Hepatocyte (in vitro differentiated cells): ENCODE measurements around the gene ENO4. TPM values are rescaled to one million over a fixed set of nuclear protein-coding genes. Genes with fewer than 3 reads are reported as not detected.

ENCODE experiments used
- DNase-seq: peaks from one replicate; pipeline ENCODE4 v3.0.0-alpha.2; 2016; ENCODE audit warnings: low spot score
- H2AFZ ChIP-seq: fragments of 200-600 bp; sonication (generic); 2 replicates; pipeline ENCODE4 v1.6.0; 2016; ENCODE audit warnings: antibody characterized with exemption, mild to moderate bottlenecking
- H3K27ac ChIP-seq: fragments of 200-600 bp; sonication (generic); 2 replicates; pipeline ENCODE4 v1.5.1; 2016; ENCODE audit warnings: mild to moderate bottlenecking
- H3K27me3 ChIP-seq: fragments of 200-600 bp; sonication (generic); 2 replicates; pipeline ENCODE4 v1.6.1; 2016
- H3K36me3 ChIP-seq: fragments of 200-600 bp; sonication (generic); replicated peaks from 2 replicates; pipeline ENCODE4 v1.5.1; 2016; ENCODE audit warnings: low read depth; ENCODE audit not compliant: insufficient read depth
- H3K4me1 ChIP-seq: fragments of 200-600 bp; sonication (generic); 2 replicates; pipeline ENCODE4 v1.5.1; 2016; ENCODE audit warnings: mild to moderate bottlenecking, moderate library complexity; ENCODE audit not compliant: insufficient read depth
- H3K4me2 ChIP-seq: fragments of 200-600 bp; sonication (generic); 2 replicates; pipeline ENCODE4 v1.6.0; 2016
- H3K4me3 ChIP-seq: fragments of 200-600 bp; sonication (generic); 2 replicates; pipeline ENCODE4 v1.5.1; 2016; ENCODE audit warnings: mild to moderate bottlenecking
- H3K79me2 ChIP-seq: fragments of 200-600 bp; sonication (generic); 2 replicates; pipeline ENCODE4 v1.6.0; 2017; ENCODE audit warnings: mild to moderate bottlenecking
- H3K9me2 ChIP-seq: fragments of 200-600 bp; sonication (generic); replicated peaks from 2 replicates; pipeline ENCODE4 v1.6.0; 2017; ENCODE audit warnings: mild to moderate bottlenecking; ENCODE audit not compliant: insufficient read depth
- H3K9me3 ChIP-seq: fragments of 200-600 bp; sonication (generic); 2 replicates; pipeline ENCODE4 v1.5.1; 2016; ENCODE audit warnings: low read depth, mild to moderate bottlenecking
- H4K20me1 ChIP-seq: fragments of 200-600 bp; sonication (generic); 2 replicates; pipeline ENCODE4 v1.6.0; 2016; ENCODE audit warnings: mild to moderate bottlenecking; ENCODE audit not compliant: insufficient read depth, poor library complexity, severe bottlenecking
- EZH2 ChIP-seq: fragments of 200-600 bp; sonication (generic); IDR thresholded peaks from 2 replicates; pipeline ENCODE4 v1.6.1; 2016; ENCODE audit warnings: antibody characterized with exemption, mild to moderate bottlenecking, borderline replicate concordance
- EZH2phosphoT487 ChIP-seq: fragments of 200-600 bp; sonication (generic); IDR thresholded peaks from one replicate; pipeline ENCODE4 v1.6.1; 2018; ENCODE audit warnings: antibody characterized with exemption, mild to moderate bottlenecking, low read depth, moderate library complexity; ENCODE audit not compliant: unreplicated experiment, severe bottlenecking
- WGBS: methylation state at CpG from one replicate; pipeline ENCODE4 v1.1.6; 2016; ENCODE audit warnings: low lambda C conversion rate; ENCODE audit errors: missing lambda C conversion rate; 5-methylcytosine and 5-hydroxymethylcytosine counted together
- polyA plus RNA-seq: library from polyadenylated mRNA; unstranded; fragments of >200 nt; fragmentation: Nextera tagmentation; extraction: Ambion mirVana; gene quantifications from 2 replicates; pipeline ENCODE4 v1.2.1, GENCODE V29; 2016
- total RNA-seq: library from RNA; depleted of rRNA; stranded (reverse); fragments of >200 nt; gene quantifications from 2 replicates; pipeline ENCODE4 v1.2.3, GENCODE V29; 2014
- TF ChIP-seq, protein P1 (sequence below): fragments of 200-600 bp; sonication (generic); IDR thresholded peaks from 2 replicates; pipeline ENCODE4 v1.5.1; 2016; ENCODE audit warnings: antibody characterized with exemption, mild to moderate bottlenecking; ENCODE audit not compliant: poor library complexity

ENO4 gene
- total and polyA plus RNA-seq, 2 experiments from 2014 or later = 0.24 to 0.43 TPM

GRCh38 chr10:116817178-116817577 lies 32.1 kb upstream of the ENO4 start:
- H3K4me2 ChIP-seq = no peak overlapping the region
- 56% methylated on average over 10 of the region's 10 CpGs for WGBS
- H3K4me3 ChIP-seq = no peak overlapping the region
- no peaks in the 10 kb centered on the region for H3K36me3 ChIP-seq
- no peaks in the 10 kb centered on the region for H3K9me3 ChIP-seq
- H3K27me3 ChIP-seq = peaks cover 3% of the 10 kb centered on the region
- no peak overlapping the region for H3K27ac ChIP-seq
- H2AFZ ChIP-seq = no peak overlapping the region
- H4K20me1 ChIP-seq = no peaks in the 10 kb centered on the region
- TF ChIP-seq EZH2 (no peak), EZH2phosphoT487 (no peak)
- TF ChIP-seq, protein P1, sequence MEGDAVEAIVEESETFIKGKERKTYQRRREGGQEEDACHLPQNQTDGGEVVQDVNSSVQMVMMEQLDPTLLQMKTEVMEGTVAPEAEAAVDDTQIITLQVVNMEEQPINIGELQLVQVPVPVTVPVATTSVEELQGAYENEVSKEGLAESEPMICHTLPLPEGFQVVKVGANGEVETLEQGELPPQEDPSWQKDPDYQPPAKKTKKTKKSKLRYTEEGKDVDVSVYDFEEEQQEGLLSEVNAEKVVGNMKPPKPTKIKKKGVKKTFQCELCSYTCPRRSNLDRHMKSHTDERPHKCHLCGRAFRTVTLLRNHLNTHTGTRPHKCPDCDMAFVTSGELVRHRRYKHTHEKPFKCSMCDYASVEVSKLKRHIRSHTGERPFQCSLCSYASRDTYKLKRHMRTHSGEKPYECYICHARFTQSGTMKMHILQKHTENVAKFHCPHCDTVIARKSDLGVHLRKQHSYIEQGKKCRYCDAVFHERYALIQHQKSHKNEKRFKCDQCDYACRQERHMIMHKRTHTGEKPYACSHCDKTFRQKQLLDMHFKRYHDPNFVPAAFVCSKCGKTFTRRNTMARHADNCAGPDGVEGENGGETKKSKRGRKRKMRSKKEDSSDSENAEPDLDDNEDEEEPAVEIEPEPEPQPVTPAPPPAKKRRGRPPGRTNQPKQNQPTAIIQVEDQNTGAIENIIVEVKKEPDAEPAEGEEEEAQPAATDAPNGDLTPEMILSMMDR = no peak
- H3K79me2 ChIP-seq = no peaks in the 10 kb centered on the region
- no peaks in the 10 kb centered on the region for H3K9me2 ChIP-seq
- no peak for DNase-seq
- H3K4me1 ChIP-seq = no peaks in the 10 kb centered on the region

GRCh38 chr10:116817780-116818343 lies 31.4 kb upstream of the ENO4 start:
- no peaks in the 10 kb centered on the region for H3K36me3 ChIP-seq
- 88% methylated on average over 8 of the region's 8 CpGs for WGBS
- no peaks in the 10 kb centered on the region for H3K4me1 ChIP-seq
- H3K27me3 ChIP-seq = peaks cover 3% of the 10 kb centered on the region
- H3K9me2 ChIP-seq = no peaks in the 10 kb centered on the region
- H4K20me1 ChIP-seq = no peaks in the 10 kb centered on the region
- no peak overlapping the region for H2AFZ ChIP-seq
- DNase-seq = no peak
- no peaks in the 10 kb centered on the region for H3K9me3 ChIP-seq
- no peak overlapping the region for H3K4me2 ChIP-seq
- no peaks in the 10 kb centered on the region for H3K79me2 ChIP-seq
- no peak overlapping the region for H3K27ac ChIP-seq
- TF ChIP-seq EZH2 = no peak
- TF ChIP-seq, protein P1 = no peak
- TF ChIP-seq EZH2phosphoT487 = no peak
- H3K4me3 ChIP-seq = no peak overlapping the region

- H3K4me1 ChIP-seq = no peaks in the 10 kb centered on the region
- no peak overlapping the region for H3K4me2 ChIP-seq
- H3K36me3 ChIP-seq = no peaks in the 10 kb centered on the region
- WGBS = 88% methylated on average over 6 of the region's 6 CpGs
- H3K4me3 ChIP-seq = no peak overlapping the region
- H2AFZ ChIP-seq = no peak overlapping the region
- no peaks in the 10 kb centered on the region for H3K9me3 ChIP-seq
- no peak overlapping the region for H3K27ac ChIP-seq
- TF ChIP-seq, protein P1 = no peak
- TF ChIP-seq EZH2phosphoT487 (no peak), EZH2 (no peak)
- peaks cover 3% of the 10 kb centered on the region for H3K27me3 ChIP-seq
- DNase-seq = no peak
- H3K79me2 ChIP-seq = no peaks in the 10 kb centered on the region
- H4K20me1 ChIP-seq = no peaks in the 10 kb centered on the region
- no peaks in the 10 kb centered on the region for H3K9me2 ChIP-seq
Observed at GRCh38 chr10:116819999-116820677, 29.2 kb upstream of the ENO4 start.
